Dermis microvascular lymphatic vessel endothelial cell (primary cell): Measurements from ENCODE around the gene PTCH1. TPM values are rescaled to one million over a fixed set of nuclear protein-coding genes. Genes with fewer than 3 reads are reported as not detected.

ENCODE experiments used
- DNase-seq, 2 donors: peaks; one replicate each; pipeline versions ENCODE4 v3.0.0 to v3.0.0-alpha.2; 2010; ENCODE audit warnings: low read depth in 2 of 2
- total RNA-seq: library from RNA; depleted of rRNA; stranded (reverse); fragments of >200 nt; gene quantifications from 2 replicates; pipeline ENCODE4 v1.2.1, GENCODE V29; 2014

PTCH1 gene
- total RNA-seq, 1 donor from 2014 or later: 2.6 TPM

- no peak for DNase-seq
Observed at GRCh38 chr9:95499046-95499676, 17.6 kb downstream of the PTCH1 start.

- no peak for DNase-seq
Observed at GRCh38 chr9:95498641-95499040, 18.1 kb downstream of the PTCH1 start.

GRCh38 chr9:95497772-95498171 is 19.0 kb downstream of the PTCH1 start:
- no peak for DNase-seq

- DNase-seq: no peak
Observed at GRCh38 chr9:95496687-95497086, 20.1 kb downstream of the PTCH1 start.

- DNase-seq: no peak
Observed at GRCh38 chr9:95495961-95496360, 20.8 kb downstream of the PTCH1 start.

GRCh38 chr9:95495529-95495928 is 21.2 kb downstream of the PTCH1 start:
- no peak for DNase-seq

GRCh38 chr9:95494416-95495371 is 22.1 kb downstream of the PTCH1 start:
- DNase-seq: no peak

GRCh38 chr9:95494022-95494415 is 22.8 kb downstream of the PTCH1 start:
- no peak for DNase-seq

GRCh38 chr9:95493402-95493801 is 23.4 kb downstream of the PTCH1 start:
- no peak for DNase-seq

- no peak for DNase-seq
Observed at GRCh38 chr9:95491543-95492320, 25.0 kb downstream of the PTCH1 start.

GRCh38 chr9:95488954-95489353 is 27.8 kb downstream of the PTCH1 start:
- DNase-seq: no peak

GRCh38 chr9:95486318-95486717 is 30.5 kb downstream of the PTCH1 start:
- no peak for DNase-seq

GRCh38 chr9:95484225-95484624 is 32.5 kb downstream of the PTCH1 start:
- no peak for DNase-seq

GRCh38 chr9:95483431-95483830 is 33.3 kb downstream of the PTCH1 start:
- no peak for DNase-seq

GRCh38 chr9:95482621-95483020 is 34.1 kb downstream of the PTCH1 start:
- DNase-seq: no peak

GRCh38 chr9:95481000-95481399 is 35.8 kb downstream of the PTCH1 start:
- DNase-seq: no peak

GRCh38 chr9:95480346-95480745 is 36.4 kb downstream of the PTCH1 start:
- no peak for DNase-seq

GRCh38 chr9:95479330-95479729 is 37.4 kb downstream of the PTCH1 start:
- DNase-seq: no peak

- no peak for DNase-seq
Observed at GRCh38 chr9:95478335-95478734, 38.4 kb downstream of the PTCH1 start.

GRCh38 chr9:95477885-95478284 is 38.9 kb downstream of the PTCH1 start:
- no peak for DNase-seq

GRCh38 chr9:95477441-95477840 is 39.3 kb downstream of the PTCH1 start:
- DNase-seq: no peak

- no peak for DNase-seq
Observed at GRCh38 chr9:95468791-95469190, 48.0 kb downstream of the PTCH1 start.
